SK-N-MC (cell line): ENCODE data around the gene CDH15.

Experiments used
- EZH2 ChIP-seq: fragments of 200-600 bp; sonication (generic); IDR thresholded peaks from one replicate; pipeline ENCODE4 v1.6.1; 2017; ENCODE audit warnings: antibody characterized with exemption
- POLR2AphosphoS5 ChIP-seq: IDR thresholded peaks from 2 replicates; pipeline ENCODE4 v1.6.1; 2012; ENCODE audit warnings: mild to moderate bottlenecking, low read depth, low read length, borderline replicate concordance

GRCh38 chr16:89209522-89210044, 38.0 kb downstream of the CDH15 start:
- TF ChIP-seq POLR2AphosphoS5 (no peak), EZH2 (no peak)
